GM19035 (cell line): ENCODE results near the gene GZMM.

Experiments
- ATAC-seq: cut with Tn5 transposase; IDR thresholded peaks from one replicate; pipeline ENCODE4 v1.9.1; 2021; ENCODE audit not compliant: unreplicated experiment

Gene GZMM

GRCh38 chr19:511101-511851 is 32.6 kb upstream of the GZMM start:
- no peak for ATAC-seq

GRCh38 chr19:512547-513365 is 31.1 kb upstream of the GZMM start:
- ATAC-seq = no peak

GRCh38 chr19:513368-514165 is 30.3 kb upstream of the GZMM start:
- ATAC-seq = no peak

- ATAC-seq = no peak
These were observed 29.6 kb upstream of the GZMM start for GRCh38 chr19:514166-514663.

GRCh38 chr19:517721-518597 is 25.9 kb upstream of the GZMM start:
- no peak for ATAC-seq

GRCh38 chr19:518598-519231 is 25.1 kb upstream of the GZMM start:
- ATAC-seq = no peak

GRCh38 chr19:519449-519865 is 24.4 kb upstream of the GZMM start:
- no peak for ATAC-seq

GRCh38 chr19:522726-523125 is 21.1 kb upstream of the GZMM start:
- ATAC-seq = no peak

- no peak for ATAC-seq
These were observed 19.7 kb upstream of the GZMM start for GRCh38 chr19:524062-524674.

GRCh38 chr19:525029-525428 is 18.8 kb upstream of the GZMM start:
- ATAC-seq = no peak

- ATAC-seq = no peak
These were observed 17.9 kb upstream of the GZMM start for GRCh38 chr19:525857-526419.

GRCh38 chr19:530134-531008 is 13.5 kb upstream of the GZMM start:
- no peak for ATAC-seq

GRCh38 chr19:531009-531752 is 12.7 kb upstream of the GZMM start:
- ATAC-seq = peak; percentile 66

- peak; percentile 24 for ATAC-seq
These were observed 11.9 kb upstream of the GZMM start, which contains the start of gene CDC34 for GRCh38 chr19:531753-532560. CDC34 (plus strand) TSS chr19:531760; CDS start chr19:531932, 172 bp downstream.

GRCh38 chr19:532561-533363 is 11.1 kb upstream of the GZMM start:
- ATAC-seq = no peak
